Ovary (tissue), 9 donors: ENCODE data around the gene ZNF486. TPM values are rescaled to one million over a fixed set of nuclear protein-coding genes. Genes with fewer than 3 reads are reported as not detected.
A peak's percentile ranks its signal among the peaks of the same experiment; 100 is the strongest.

Experiments
- DNase-seq, 5 donors: peaks; one replicate each; pipeline ENCODE4 v3.0.0-alpha.2; 2019 to 2020
- H3K27ac ChIP-seq, 2 donors: fragments of 200-600 bp; one replicate each; pipeline versions ENCODE4 v1.5.1 to v1.8.0; 2019 to 2022
- H3K27me3 ChIP-seq: fragments of 200-600 bp; one replicate; pipeline ENCODE4 v1.8.0; 2022
- H3K36me3 ChIP-seq: fragments of 200-600 bp; sonication (generic); one replicate; pipeline ENCODE4 v1.5.1; 2019
- H3K4me1 ChIP-seq: one replicate; pipeline ENCODE4 v1.8.1; 2013; ENCODE audit warnings: mild to moderate bottlenecking, moderate library complexity; ENCODE audit not compliant: insufficient read depth
- H3K4me3 ChIP-seq: fragments of 200-600 bp; sonication (generic); one replicate; pipeline ENCODE4 v1.5.1; 2017
- H3K9me3 ChIP-seq, 2 donors: fragments of 200-600 bp in 1 of 2; sonication (generic) in 1 of 2; one replicate each; pipeline versions ENCODE4 v1.5.1 to v1.8.1; 2013 to 2019; ENCODE audit warnings: mild to moderate bottlenecking in 1 of 2, moderate library complexity in 1 of 2
- CTCF ChIP-seq, 3 donors: fragments of 450-650 bp in 2 of 3; fragments of 200-600 bp in 1 of 3; IDR thresholded peaks; one replicate each; pipeline versions ENCODE4 v1.5.1 to v1.8.0; 2016 to 2022; ENCODE audit warnings: antibody characterized with exemption in 3 of 3, mild to moderate bottlenecking in 1 of 3
- EP300 ChIP-seq: sonication (generic); formaldehyde crosslinking; IDR thresholded peaks from one replicate; pipeline ENCODE4 v1.6.1; 2017; ENCODE audit warnings: antibody characterized with exemption
- POLR2A ChIP-seq: fragments of 450-650 bp; IDR thresholded peaks from one replicate; pipeline ENCODE4 v1.6.1; 2017; ENCODE audit warnings: antibody characterized with exemption, mild to moderate bottlenecking, moderate library complexity
- WGBS, 3 donors: extraction: QIAGEN DNeasy Blood & Tissue Kit in 1 of 3; methylation state at CpG; one replicate each; pipeline versions ENCODE4 v1.1.5 to v1.1.7; 2013 to 2017; 5-methylcytosine and 5-hydroxymethylcytosine counted together
- intact Hi-C, 4 donors: fragments of 100-400 bp; cut with DNase I; formaldehyde crosslinking; loops; one replicate each; pipeline versions ENCODE4 v1.11.0 to v1.15.1; 2022 to 2023
- polyA plus RNA-seq, 2 donors: library from polyadenylated mRNA; stranded (reverse); fragments of 200-250 nt in 1 of 2; fragments of 350-450 nt in 1 of 2; fragmentation: Illumina TruSeq in 1 of 2; extraction: RNeasy Lipid Tissue Mini Kit (QIAGEN cat#74804) in 1 of 2; gene quantifications; one replicate each; pipeline ENCODE4 v1.2.3, GENCODE V29; 2013 to 2014
- total RNA-seq, 7 donors: library from RNA; depleted of rRNA in 2 of 7; stranded (reverse); fragments of >200 nt in 2 of 7; fragmentation: NEBNext Ultra II Directional in 3 of 7; extraction: Animal tissue kit (Norgen Biotek cat#: 25700) in 3 of 7; gene quantifications; one replicate each; pipeline versions ENCODE4 v1.1.0 to v1.2.4, GENCODE V29; 2016 to 2023
- donor health status: DM: no; HTN: no; CAD: no; lungs with moderate emphysema.
- donor health status: DM: no; HTN: no; CAD: no.
- donor health status: Bipolar disorder and iron deficiency.
- donor health status: DM: yes; HTN: yes; CAD: no.
- donor health status: DM: no; HTN: no; CAD: no.
- donor health status: DM: yes; HTN: yes; CAD: no.

Gene ZNF486
- total and polyA plus RNA-seq, 9 donors: 7.0 to 9.8 (median 8.2) TPM

- H3K27ac ChIP-seq: no peak overlapping the region
- intact Hi-C loops: no loop called here
- DNase-seq: no peak
- H3K9me3 ChIP-seq: peaks cover 0 to 2% of the 10 kb centered on the region in 2 donors
- no peaks in the 10 kb centered on the region for H3K4me1 ChIP-seq
- no peaks in the 10 kb centered on the region for H3K27me3 ChIP-seq
- WGBS, 3 donors: 91 to 97% (median 94%) methylated on average over 3 of the region's 3 CpGs
- H3K36me3 ChIP-seq: no peaks in the 10 kb centered on the region
- TF ChIP-seq POLR2A: no peak
- TF ChIP-seq CTCF (IDR thresholded peaks at IDR 0.05): no peak
- TF ChIP-seq EP300: no peak
- no peak overlapping the region for H3K4me3 ChIP-seq
These were observed 66.1 kb downstream of the ZNF486 start for GRCh38 chr19:20233105-20233504.

GRCh38 chr19:20235156-20235555 is 68.1 kb downstream of the ZNF486 start:
- TF ChIP-seq CTCF (IDR thresholded peaks at IDR 0.05): no peak
- no peak overlapping the region for H3K27ac ChIP-seq
- WGBS, 3 donors: 95 to 96% (median 96%) methylated on average over 8 of the region's 8 CpGs
- H3K4me1 ChIP-seq: no peaks in the 10 kb centered on the region
- H3K36me3 ChIP-seq: no peaks in the 10 kb centered on the region
- H3K4me3 ChIP-seq: no peak overlapping the region
- no peaks in the 10 kb centered on the region for H3K27me3 ChIP-seq
- intact Hi-C loops: no loop called here
- no peak for DNase-seq
- H3K9me3 ChIP-seq: peaks cover 0 to 2% of the 10 kb centered on the region in 2 donors

GRCh38 chr19:20237773-20238623 is 71.0 kb downstream of the ZNF486 start:
- no peaks in the 10 kb centered on the region for H3K9me3 ChIP-seq
- H3K27me3 ChIP-seq: no peaks in the 10 kb centered on the region
- no peaks in the 10 kb centered on the region for H3K4me1 ChIP-seq
- TF ChIP-seq POLR2A (no peak), EP300 (no peak), CTCF (IDR thresholded peaks at IDR 0.05) (no peak)
- peak overlapping the region; percentile 65 for H3K4me3 ChIP-seq
- no peak overlapping the region for H3K27ac ChIP-seq
- WGBS, 3 donors: 0 to 2% (median 0%) methylated on average over 33 to 36 of the region's 36 CpGs
- peak; percentile 79 to 90 (median 89) for DNase-seq
- no peaks in the 10 kb centered on the region for H3K36me3 ChIP-seq
- intact Hi-C loops: no loop called here

GRCh38 chr19:20243629-20244028 is 76.6 kb downstream of the ZNF486 start:
- TF ChIP-seq CTCF (IDR thresholded peaks at IDR 0.05) (no peak), EP300 (no peak), POLR2A (no peak)
- intact Hi-C loops: no loop called here
- no peak overlapping the region for H3K27ac ChIP-seq
- H3K36me3 ChIP-seq: no peaks in the 10 kb centered on the region
- no peak for DNase-seq
- no peak overlapping the region for H3K4me3 ChIP-seq
- no peaks in the 10 kb centered on the region for H3K4me1 ChIP-seq
- H3K27me3 ChIP-seq: no peaks in the 10 kb centered on the region
- 91 to 92% (median 91%) methylated on average over 4 of the region's 4 CpGs for WGBS, 3 donors
- H3K9me3 ChIP-seq: no peaks in the 10 kb centered on the region
